ENCODE results near the gene CTSO. TPM values are rescaled to one million over a fixed set of nuclear protein-coding genes. Genes with fewer than 3 reads are reported as not detected.

The CTSO gene
- total and polyA plus RNA-seq, 12 donors = 2.6 to 21.4 (median 8.6) TPM

DNA sequence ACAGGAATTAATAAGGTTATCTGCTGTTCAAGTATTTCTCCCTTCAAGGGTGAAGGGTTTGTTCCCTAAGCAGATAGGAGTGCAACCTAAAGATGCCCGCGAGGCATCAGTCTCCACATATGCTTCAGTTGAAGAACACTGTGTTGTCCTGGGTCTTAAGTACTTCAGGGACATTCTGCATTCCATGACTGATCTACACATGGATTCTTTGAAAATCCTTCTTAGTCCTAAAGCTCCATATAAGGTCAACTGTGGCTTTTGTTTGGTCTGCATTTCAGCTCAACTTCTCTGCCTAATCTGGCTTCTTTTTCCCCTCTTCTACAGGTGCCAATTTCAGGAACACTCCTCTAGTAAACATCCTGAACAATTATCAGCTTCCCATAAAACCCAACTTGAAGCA, 21.8 kb upstream of the CTSO start:
- H3K9me3 ChIP-seq = peaks cover 0 to 16% (median 0%) of the 10 kb centered on the region in 11 donors
- no peak overlapping the region for H3K4me3 ChIP-seq
- no peak for DNase-seq
- no peaks in the 10 kb centered on the region for H3K4me1 ChIP-seq
- TF ChIP-seq, protein P1, sequence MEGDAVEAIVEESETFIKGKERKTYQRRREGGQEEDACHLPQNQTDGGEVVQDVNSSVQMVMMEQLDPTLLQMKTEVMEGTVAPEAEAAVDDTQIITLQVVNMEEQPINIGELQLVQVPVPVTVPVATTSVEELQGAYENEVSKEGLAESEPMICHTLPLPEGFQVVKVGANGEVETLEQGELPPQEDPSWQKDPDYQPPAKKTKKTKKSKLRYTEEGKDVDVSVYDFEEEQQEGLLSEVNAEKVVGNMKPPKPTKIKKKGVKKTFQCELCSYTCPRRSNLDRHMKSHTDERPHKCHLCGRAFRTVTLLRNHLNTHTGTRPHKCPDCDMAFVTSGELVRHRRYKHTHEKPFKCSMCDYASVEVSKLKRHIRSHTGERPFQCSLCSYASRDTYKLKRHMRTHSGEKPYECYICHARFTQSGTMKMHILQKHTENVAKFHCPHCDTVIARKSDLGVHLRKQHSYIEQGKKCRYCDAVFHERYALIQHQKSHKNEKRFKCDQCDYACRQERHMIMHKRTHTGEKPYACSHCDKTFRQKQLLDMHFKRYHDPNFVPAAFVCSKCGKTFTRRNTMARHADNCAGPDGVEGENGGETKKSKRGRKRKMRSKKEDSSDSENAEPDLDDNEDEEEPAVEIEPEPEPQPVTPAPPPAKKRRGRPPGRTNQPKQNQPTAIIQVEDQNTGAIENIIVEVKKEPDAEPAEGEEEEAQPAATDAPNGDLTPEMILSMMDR (IDR thresholded peaks at IDR 0.05) = no peak
- ATAC-seq = no peak
- no peaks in the 10 kb centered on the region for H3K36me3 ChIP-seq
- H3K27ac ChIP-seq = no peak overlapping the region
- peaks cover 0 to 15% (median 0%) of the 10 kb centered on the region in 7 donors for H3K27me3 ChIP-seq
- WGBS, 2 donors = 90 to 95% methylated on average over 2 of the region's 2 CpGs
- intact Hi-C loops (cut with DNase I) = no loop called here

DNA sequence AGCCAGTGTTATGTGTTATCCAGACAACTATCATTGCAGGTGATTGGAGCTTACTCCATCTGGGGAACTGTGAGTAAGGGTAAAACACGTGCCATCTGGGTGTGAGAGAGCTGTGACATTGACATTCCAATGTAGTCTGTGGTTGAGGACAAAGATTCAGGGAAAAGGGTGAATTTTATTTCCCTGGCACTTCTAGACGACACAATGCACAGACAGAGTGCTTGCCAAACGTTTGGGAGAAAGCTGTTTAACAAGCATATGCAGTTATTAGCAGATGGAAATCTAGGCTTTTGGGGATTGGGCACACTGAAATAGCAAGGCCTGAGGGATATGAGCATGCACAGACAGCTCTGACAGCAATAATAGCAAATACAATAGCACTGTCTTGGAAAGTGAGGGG, 21.3 kb upstream of the CTSO start:
- ATAC-seq = no peak
- TF ChIP-seq, protein P1 (IDR thresholded peaks at IDR 0.05) = no peak
- Histone ChIP-seq H3K27me3 (peaks cover 0 to 17% (median 0%) of the 10 kb centered on the region in 7 donors), H3K36me3 (no peaks in the 10 kb centered on the region), H3K4me1 (no peaks in the 10 kb centered on the region), H3K9me3 (peaks cover 0 to 14% (median 0%) of the 10 kb centered on the region in 11 donors), H3K4me3 (no peak overlapping the region), H3K27ac (no peak overlapping the region)
- 15 to 27% methylated on average over 3 of the region's 3 CpGs for WGBS, 2 donors
- intact Hi-C loops (cut with DNase I) = no loop called here
- DNase-seq = no peak

DNA sequence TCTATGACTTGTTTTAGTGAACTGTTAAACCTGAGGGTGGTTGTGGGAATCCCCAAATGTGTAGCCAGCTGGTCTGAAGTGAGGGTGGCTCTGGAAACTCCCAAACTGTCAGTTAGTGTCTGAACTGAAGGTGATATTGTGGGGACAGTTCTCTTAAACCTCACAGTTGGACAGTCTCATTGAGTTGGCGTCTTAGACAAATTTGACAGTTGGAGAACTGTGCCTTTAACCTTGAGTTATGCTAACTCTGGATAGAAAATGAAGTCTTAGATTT, 20.7 kb upstream of the CTSO start:
- H3K27me3 ChIP-seq = peaks cover 0 to 17% (median 0%) of the 10 kb centered on the region in 7 donors
- intact Hi-C loops (cut with DNase I) = no loop called here
- H3K27ac ChIP-seq = no peak overlapping the region
- H3K9me3 ChIP-seq = peaks cover 0 to 10% (median 0%) of the 10 kb centered on the region in 11 donors
- no peak for ATAC-seq
- no peak overlapping the region for H3K4me3 ChIP-seq
- TF ChIP-seq, protein P1 (IDR thresholded peaks at IDR 0.05) = no peak
- DNase-seq = no peak
- H3K36me3 ChIP-seq = no peaks in the 10 kb centered on the region
- no peaks in the 10 kb centered on the region for H3K4me1 ChIP-seq
- 81 to 87% methylated on average over 1 of the region's 1 CpG for WGBS, 2 donors

DNA sequence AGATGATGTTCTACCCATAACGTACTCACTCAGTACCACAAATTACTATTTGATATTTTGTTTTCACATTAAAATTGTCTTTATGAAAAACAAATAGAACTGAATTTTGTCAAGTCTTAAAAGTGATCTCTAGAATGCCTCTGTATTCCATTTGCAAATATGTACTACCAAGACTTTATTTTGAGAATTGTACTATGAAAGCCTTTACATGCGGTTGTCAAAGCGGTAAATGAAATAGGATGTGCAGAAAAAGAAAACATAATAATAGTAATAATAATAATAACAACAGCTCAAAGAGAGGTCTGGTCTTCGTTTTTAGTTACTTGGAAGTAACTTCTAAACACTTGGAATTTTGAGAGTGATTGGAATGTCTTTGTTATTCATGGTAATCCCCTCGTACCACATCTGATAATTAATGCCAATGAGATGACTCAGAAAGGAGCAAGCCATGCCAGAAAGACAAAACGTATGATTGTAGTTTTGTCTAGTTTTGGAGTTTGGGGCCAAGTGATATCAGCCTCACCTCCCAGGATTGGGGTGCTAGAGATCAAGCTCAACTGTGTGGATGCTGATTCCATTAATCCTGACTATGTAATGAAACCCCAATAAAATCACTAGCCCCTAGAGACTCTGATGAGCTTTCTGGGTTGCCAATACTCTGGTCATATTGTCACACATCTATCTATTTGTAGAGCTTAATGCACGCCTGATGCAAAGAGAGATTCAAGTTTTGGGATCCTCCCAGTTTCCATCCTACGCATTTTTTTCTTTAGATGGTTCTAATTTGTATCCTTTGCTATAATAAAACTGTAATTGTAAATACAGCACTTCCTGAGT, 20.2 kb upstream of the CTSO start:
- TF ChIP-seq, protein P1 (IDR thresholded peaks at IDR 0.05) = no peak
- intact Hi-C loops (cut with DNase I) = no loop called here
- 59 to 68% methylated on average over 8 of the region's 8 CpGs for WGBS, 2 donors
- Histone ChIP-seq H3K36me3 (no peaks in the 10 kb centered on the region), H3K9me3 (peaks cover 0 to 6% (median 0%) of the 10 kb centered on the region in 11 donors), H3K4me3 (no peak overlapping the region), H3K4me1 (no peaks in the 10 kb centered on the region), H3K27ac (no peak overlapping the region), H3K27me3 (peaks cover 0 to 17% (median 0%) of the 10 kb centered on the region in 7 donors)
- no peak for ATAC-seq
- no peak for DNase-seq

All from heart right ventricle (tissue), 16 donors.